Esophagus (tissue), 2 donors: Measurements from ENCODE around the gene CA4. TPM values are rescaled to one million over a fixed set of nuclear protein-coding genes. Genes with fewer than 3 reads are reported as not detected.
A peak's percentile ranks its signal among the peaks of the same experiment; 100 is the strongest.
"Not testable (repeated sequence)": the region's sequence is repeated elsewhere in the genome, so short reads cannot be mapped to it uniquely, and the experiment has no call there.

Experiments
- H3K27ac ChIP-seq, 2 donors: one replicate each; pipeline ENCODE4 v1.5.1; 2013; ENCODE audit warnings: low read depth in 2 of 2, mild to moderate bottlenecking in 2 of 2, inconsistent platforms in 1 of 2, low read length in 1 of 2, moderate library complexity in 1 of 2
- H3K27me3 ChIP-seq, 2 donors: one replicate each; pipeline ENCODE4 v1.6.1; 2013; ENCODE audit warnings: low read length in 2 of 2, control low read depth in 1 of 2, mild to moderate bottlenecking in 1 of 2; ENCODE audit not compliant: insufficient read depth in 2 of 2, control insufficient read depth in 1 of 2
- H3K36me3 ChIP-seq, 2 donors: one replicate each; pipeline ENCODE4 v1.6.1; 2013; ENCODE audit warnings: low read length in 1 of 2; ENCODE audit not compliant: control insufficient read depth in 2 of 2, insufficient read depth in 2 of 2
- H3K4me1 ChIP-seq, 2 donors: one replicate each; pipeline ENCODE4 v1.6.1; 2013; ENCODE audit warnings: low read length in 1 of 2; ENCODE audit not compliant: control insufficient read depth in 2 of 2, insufficient read depth in 2 of 2
- H3K4me3 ChIP-seq, 2 donors: one replicate each; pipeline ENCODE4 v1.5.1; 2013; ENCODE audit warnings: low read length in 2 of 2, mild to moderate bottlenecking in 2 of 2, low read depth in 1 of 2, moderate library complexity in 1 of 2
- H3K9me3 ChIP-seq, 2 donors: one replicate each; pipeline ENCODE4 v1.6.1; 2013; ENCODE audit warnings: mild to moderate bottlenecking in 2 of 2, low read depth in 1 of 2, low read length in 1 of 2, moderate library complexity in 1 of 2; ENCODE audit not compliant: control insufficient read depth in 2 of 2, insufficient read depth in 1 of 2
- WGBS, 2 donors: extraction: QIAGEN DNeasy Blood & Tissue Kit; methylation state at CpG; one replicate each; pipeline ENCODE4 v1.1.7; 2013; 5-methylcytosine and 5-hydroxymethylcytosine counted together
- polyA plus RNA-seq, 2 donors: library from polyadenylated mRNA; stranded (reverse); fragments of 200-250 nt; gene quantifications; one replicate each; pipeline ENCODE4 v1.2.3, GENCODE V29; 2013
- donor health status: healthy with polysubstance abuse.
- donor health status: Bipolar disorder and iron deficiency.

CA4 gene
- polyA plus RNA-seq = 1 to 10 TPM in 1 of 2 donors, under 1 TPM in 1; 0.45 to 1.5 TPM

DNA sequence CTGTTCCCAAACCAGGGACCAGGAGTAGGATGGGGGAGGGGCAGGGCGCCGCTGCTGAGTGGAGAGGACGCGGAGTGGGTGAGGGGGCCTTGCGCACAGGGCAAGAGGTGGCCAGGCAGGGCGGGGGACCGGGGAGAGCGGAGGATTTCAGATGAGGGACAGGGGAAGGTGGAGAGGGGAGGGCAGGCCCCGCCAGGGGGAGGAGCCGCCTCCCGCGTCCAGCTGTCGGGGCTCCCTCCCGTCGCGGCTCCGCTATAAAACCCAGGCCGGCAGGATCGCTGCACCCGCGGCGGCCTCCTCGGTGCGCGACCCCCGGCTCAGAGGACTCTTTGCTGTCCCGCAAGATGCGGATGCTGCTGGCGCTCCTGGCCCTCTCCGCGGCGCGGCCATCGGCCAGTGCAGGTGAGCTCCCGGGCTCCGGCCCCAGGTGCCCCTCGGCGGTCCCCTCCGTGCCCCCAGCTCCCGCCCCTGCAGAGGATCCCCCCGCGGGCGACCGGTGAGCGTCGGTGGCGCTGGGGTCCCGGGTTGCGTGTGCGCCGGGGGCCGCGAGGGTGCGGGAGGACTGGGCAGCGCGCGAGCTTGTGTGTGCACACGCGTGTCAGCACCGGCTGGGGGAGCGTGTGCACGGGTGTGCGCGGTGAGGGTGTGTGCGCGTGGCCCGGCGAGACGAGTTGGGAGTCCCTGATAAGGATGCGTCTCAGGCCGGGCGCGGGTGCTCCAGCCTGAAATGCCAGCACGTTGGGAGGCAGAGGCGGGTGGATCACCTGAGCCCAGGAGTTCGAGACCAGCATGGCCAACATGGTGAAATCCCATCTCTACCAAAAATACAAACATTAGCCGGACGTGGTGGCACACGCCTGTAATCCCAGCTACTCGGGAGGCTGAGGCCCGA is at the start of gene CA4:
Gene CA4 (plus strand): TSS at position 283 of the 892 bp plus-strand sequence. CDS start 62 bp downstream, at position 345.
- H3K27me3 ChIP-seq = peaks cover 11 to 18% of the 10 kb centered on the region in 2 donors
- no peaks in the 10 kb centered on the region for H3K36me3 ChIP-seq
- H3K4me1 ChIP-seq = peaks cover 0 to 12% of the 10 kb centered on the region in 2 donors
- peak within 1 kb of the TSS; percentile 7 to 10 for H3K4me3 ChIP-seq
- H3K27ac ChIP-seq = no peak within 1 kb of the TSS
- WGBS, 2 donors = 2 to 6% methylated on average over 71 to 81 of the region's 81 CpGs
- H3K9me3 ChIP-seq = peaks cover 0 to 3% of the 10 kb centered on the region in 2 donors

DNA sequence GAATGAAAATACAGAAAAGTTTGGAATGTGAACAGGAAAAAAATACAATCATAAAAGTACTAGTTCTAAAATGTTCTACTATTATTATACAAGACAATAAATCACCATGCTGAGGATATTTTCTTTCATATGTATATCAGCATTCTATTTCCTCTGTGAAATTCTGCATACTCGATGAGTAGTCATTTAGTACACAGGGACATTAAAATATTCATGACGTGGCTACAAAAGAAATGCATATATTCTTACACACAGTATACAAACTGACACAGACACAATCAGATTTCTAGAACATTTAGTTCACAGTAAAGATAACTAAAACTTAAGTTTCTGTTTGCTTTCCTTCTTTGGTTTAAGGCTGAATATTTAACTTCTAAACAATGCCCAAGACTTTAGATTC is 49.2 kb upstream of the CA4 start:
- not testable (repeated sequence) for H3K4me3 ChIP-seq, H3K27me3 ChIP-seq, H3K4me1 ChIP-seq, H3K27ac ChIP-seq, H3K9me3 ChIP-seq, H3K36me3 ChIP-seq
- 60 to 90% methylated on average over 1 of the region's 2 CpGs for WGBS, 2 donors

DNA sequence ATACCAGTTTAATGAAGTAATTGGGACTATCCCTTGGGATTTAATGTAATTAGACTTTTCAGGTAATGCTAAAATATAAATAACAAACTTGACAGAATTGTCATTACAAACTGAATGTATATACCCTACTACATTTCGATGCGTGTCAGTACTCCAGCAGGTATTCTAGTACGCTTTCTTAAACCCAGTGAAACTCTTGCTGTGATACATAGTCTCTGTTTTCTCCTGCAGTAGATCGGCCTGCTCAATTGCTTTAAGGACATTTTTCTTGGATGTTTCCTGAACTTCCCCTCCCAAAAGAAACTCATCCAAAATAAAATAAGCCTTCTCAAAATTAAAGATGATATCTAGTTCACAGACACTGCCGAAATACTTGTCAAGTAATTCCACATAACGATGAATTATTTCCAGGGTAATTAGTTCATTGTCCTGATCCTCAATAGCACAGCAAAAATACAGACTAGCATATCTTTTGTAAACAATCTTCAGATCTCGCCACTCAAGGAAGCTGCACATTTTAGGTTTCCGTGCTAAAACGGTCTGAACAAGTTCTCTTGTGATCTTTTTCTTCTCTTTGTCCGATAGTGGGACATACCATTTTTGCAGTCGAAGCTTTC is 47.6 kb upstream of the CA4 start:
- not testable (repeated sequence) for H3K4me1 ChIP-seq
- peak overlapping the region in 1 of 2 donors; percentile 21 for H3K4me3 ChIP-seq

DNA sequence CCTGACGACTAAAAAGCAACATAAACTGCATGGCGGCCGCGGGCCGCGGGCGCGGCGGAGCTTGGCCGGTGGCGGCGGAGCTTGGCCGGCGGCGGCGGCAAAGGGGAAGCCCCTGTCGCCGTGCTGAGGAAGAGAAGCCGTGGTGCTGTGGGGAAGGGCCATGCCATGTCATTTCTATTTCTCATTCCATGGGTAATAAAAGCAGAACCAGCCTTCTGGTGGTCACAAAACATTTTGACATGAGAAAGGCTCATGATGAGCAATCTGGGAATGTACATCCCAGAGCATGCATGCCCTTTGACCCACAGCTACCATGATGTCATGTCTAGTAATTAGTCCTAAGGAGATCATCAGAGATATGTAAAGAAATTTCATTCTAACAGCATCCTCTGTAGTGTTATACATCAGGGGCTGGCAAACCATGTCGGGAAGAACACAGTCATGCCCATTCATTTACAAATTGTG is 47.1 kb upstream of the CA4 start:
- Histone ChIP-seq H3K27me3 (no peaks in the 10 kb centered on the region), H3K9me3 (no peaks in the 10 kb centered on the region), H3K36me3 (no peaks in the 10 kb centered on the region), H3K27ac (no peak overlapping the region), H3K4me1 (no peaks in the 10 kb centered on the region), H3K4me3 (peak overlapping the region in 1 of 2 donors; percentile 21)
- 12 to 30% methylated on average over 20 of the region's 20 CpGs for WGBS, 2 donors

More for the DNA sequence above, 47.6 kb upstream of the CA4 start:
- H3K9me3 ChIP-seq, H3K27ac ChIP-seq, H3K27me3 ChIP-seq, H3K36me3 ChIP-seq: not testable (repeated sequence)
- WGBS, 2 donors = 40 to 45% methylated on average over 11 of the region's 11 CpGs

DNA sequence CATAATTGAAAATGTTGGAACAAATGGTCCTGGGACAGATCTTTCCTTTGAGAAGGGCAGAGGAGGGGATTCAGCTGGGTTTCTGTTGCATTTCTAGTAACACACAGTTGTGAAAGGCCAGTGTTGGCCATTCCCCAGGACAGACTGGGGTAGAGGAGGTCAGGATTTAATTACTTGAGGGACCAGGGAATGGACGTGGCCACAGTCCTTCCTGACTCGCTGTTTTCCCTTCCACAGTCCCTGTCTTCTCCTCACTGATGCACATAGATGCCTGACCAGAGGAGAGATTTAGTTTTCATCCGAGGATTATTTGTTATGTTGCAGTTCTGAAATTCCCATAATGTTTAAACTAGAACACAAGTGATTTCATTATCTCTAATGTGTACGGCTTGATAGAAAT is 45.8 kb upstream of the CA4 start:
- Histone ChIP-seq H3K27me3 (no peaks in the 10 kb centered on the region), H3K4me1 (no peaks in the 10 kb centered on the region), H3K9me3 (no peaks in the 10 kb centered on the region), H3K36me3 (no peaks in the 10 kb centered on the region), H3K4me3 (no peak overlapping the region), H3K27ac (no peak overlapping the region)
- WGBS, 2 donors = 77 to 94% methylated on average over 4 of the region's 4 CpGs

DNA sequence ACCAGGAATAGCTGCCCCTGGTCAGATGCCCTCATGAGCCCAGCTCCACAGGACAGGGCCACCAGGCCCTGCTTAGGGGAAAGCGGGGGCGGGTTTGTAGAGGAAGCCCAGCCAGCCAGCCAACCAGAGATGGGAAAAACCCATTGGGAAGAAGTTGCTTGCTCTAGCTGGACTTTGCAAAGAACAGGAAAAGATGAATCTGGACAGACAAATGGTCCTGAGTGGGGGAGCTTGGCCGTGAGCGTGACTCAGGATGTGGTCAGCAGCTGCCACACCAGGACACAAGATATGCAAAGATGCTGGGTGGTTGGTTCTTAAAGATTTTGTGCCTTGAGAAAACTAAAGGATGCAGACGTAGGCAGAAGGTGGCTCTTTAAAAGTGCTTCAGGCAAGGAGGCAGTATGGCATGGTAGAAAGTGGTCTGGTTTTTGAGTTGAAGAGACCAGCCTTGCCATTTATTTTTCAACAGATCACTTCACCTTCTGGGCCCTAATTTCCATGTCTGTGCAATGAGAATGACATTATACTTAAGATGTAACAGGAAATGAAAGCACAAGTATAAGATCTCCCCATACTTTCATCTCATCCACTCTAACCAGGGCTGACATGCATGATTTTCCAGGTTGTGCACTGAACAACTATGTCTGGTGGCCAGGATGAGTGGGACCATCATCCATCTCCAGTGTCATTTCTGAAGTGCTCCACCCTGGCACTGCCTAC is 43.3 kb upstream of the CA4 start:
- H3K4me1 ChIP-seq = no peaks in the 10 kb centered on the region
- no peaks in the 10 kb centered on the region for H3K9me3 ChIP-seq
- no peaks in the 10 kb centered on the region for H3K36me3 ChIP-seq
- H3K27ac ChIP-seq = no peak overlapping the region
- 86 to 90% methylated on average over 5 of the region's 5 CpGs for WGBS, 2 donors
- no peaks in the 10 kb centered on the region for H3K27me3 ChIP-seq
- H3K4me3 ChIP-seq = no peak overlapping the region

DNA sequence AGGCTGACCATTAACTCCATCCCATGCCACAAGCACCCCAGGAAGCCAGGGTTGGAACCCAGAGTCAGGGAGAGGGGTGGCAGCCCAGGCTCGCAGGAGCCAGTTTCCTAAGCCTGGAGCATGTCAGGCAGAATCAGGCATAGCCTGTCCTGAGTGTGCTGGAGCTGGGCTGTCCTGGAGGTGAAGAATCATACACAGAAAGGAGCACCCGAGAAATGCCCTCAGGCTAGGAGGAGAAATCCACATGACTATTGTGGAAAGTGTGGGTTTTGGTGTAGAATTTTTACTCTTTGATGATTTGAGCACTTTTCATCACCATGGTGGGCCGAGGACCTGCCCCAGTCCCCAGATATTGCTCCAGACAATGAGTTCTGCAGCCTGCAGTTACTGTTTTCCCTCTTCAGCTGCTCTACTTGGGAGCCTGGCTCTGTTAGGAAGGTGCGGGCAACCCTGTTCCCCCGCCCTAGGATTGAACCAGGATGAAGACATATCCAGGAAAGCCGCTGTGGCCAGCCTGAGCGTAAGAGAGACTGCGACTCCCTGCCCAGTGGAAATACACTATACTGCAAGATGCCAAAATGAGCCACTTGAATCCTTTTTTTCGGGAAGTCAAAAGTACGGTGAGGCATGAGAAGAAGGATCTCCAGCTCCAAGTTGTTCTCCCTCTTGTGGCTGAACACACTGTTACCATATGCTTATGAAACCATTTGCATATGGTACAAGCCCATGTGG is 42.1 kb upstream of the CA4 start:
- H3K4me3 ChIP-seq = no peak overlapping the region
- no peaks in the 10 kb centered on the region for H3K4me1 ChIP-seq
- H3K27ac ChIP-seq = no peak overlapping the region
- 82 to 84% methylated on average over 10 of the region's 10 CpGs for WGBS, 2 donors
- H3K27me3 ChIP-seq = no peaks in the 10 kb centered on the region
- H3K9me3 ChIP-seq = no peaks in the 10 kb centered on the region
- no peaks in the 10 kb centered on the region for H3K36me3 ChIP-seq

DNA sequence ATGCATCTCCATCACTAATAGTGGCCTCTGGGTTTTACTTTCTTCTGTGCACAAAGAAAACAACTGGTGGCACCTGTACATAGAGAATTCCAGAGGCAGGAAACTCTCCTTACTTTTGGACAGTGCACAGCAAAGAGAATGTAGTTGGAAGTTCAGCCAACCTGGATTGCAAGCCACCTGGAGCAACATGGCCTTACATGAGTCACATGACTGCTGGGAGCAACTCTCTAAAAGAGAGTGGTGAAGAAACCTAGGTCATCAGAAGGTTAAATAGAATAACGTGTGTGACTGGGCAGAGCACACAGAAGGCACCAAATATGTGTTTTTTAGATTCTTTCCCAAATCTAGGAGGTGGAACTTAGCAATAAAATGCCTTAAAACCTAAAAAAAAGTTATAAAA is 41.5 kb upstream of the CA4 start:
- H3K27ac ChIP-seq, H3K36me3 ChIP-seq, H3K4me3 ChIP-seq, H3K4me1 ChIP-seq, H3K9me3 ChIP-seq, H3K27me3 ChIP-seq: not testable (repeated sequence)
- WGBS, 2 donors = 28 to 43% methylated on average over 1 of the region's 1 CpG

DNA sequence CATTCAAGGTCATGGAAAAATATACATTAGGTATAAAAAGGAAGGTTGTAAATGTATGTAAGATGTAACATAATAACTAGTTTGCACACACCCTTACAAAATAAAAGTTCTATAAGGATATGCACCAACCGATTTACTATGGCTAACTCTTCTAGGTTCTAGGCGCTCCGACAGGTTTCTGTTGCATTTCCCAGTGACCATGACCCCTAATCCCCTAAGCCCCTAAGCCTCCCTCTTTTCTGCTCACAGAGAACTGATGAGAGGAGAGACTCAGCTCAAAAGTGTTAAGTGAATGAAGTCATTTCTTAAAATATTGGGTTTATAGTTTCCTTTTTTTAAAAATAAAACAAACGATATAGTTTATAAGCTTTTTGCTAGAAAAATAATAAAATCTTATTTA is 41.1 kb upstream of the CA4 start:
- no peaks in the 10 kb centered on the region for H3K27me3 ChIP-seq
- WGBS, 2 donors = 80 to 89% methylated on average over 4 of the region's 4 CpGs
- H3K4me3 ChIP-seq = no peak overlapping the region
- no peaks in the 10 kb centered on the region for H3K9me3 ChIP-seq
- H3K36me3 ChIP-seq = no peaks in the 10 kb centered on the region
- H3K27ac ChIP-seq = no peak overlapping the region
- no peaks in the 10 kb centered on the region for H3K4me1 ChIP-seq
